DND-41 (cell line): Measurements from ENCODE around the gene TMTC2.

Experiments used
- EZH2 ChIP-seq: IDR thresholded peaks from 3 replicates; pipeline ENCODE4 v1.6.1; 2012; ENCODE audit warnings: borderline replicate concordance, low read depth, mild to moderate bottlenecking, moderate library complexity, low read length, inconsistent platforms; ENCODE audit not compliant: severe bottlenecking
- TF ChIP-seq, protein P1 (sequence below): IDR thresholded peaks from 2 replicates; pipeline ENCODE4 v1.5.1; 2012; ENCODE audit warnings: borderline replicate concordance, low read length, moderate library complexity, mild to moderate bottlenecking; ENCODE audit not compliant: poor library complexity, severe bottlenecking; ENCODE audit errors: extremely low read depth

DNA sequence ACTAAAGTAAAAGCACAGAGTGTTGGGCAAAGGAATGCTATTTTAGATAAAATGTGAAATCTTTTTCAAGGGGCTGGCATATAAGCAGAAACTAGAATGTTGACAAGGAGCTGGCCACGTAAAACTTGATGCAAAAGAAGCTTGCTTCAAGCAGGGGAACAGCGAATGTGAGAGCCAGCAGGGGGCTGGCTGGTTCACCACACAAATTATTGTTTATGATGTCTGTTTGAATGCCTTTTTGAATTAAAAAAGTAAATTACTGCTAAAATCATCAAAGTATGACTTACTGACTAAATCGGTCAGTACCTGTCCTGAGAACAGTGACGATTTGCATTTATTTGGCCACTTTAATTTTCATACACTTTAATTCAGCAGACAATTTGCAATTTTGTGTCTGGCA is 38.9 kb upstream of the TMTC2 start:
- TF ChIP-seq, protein P1, sequence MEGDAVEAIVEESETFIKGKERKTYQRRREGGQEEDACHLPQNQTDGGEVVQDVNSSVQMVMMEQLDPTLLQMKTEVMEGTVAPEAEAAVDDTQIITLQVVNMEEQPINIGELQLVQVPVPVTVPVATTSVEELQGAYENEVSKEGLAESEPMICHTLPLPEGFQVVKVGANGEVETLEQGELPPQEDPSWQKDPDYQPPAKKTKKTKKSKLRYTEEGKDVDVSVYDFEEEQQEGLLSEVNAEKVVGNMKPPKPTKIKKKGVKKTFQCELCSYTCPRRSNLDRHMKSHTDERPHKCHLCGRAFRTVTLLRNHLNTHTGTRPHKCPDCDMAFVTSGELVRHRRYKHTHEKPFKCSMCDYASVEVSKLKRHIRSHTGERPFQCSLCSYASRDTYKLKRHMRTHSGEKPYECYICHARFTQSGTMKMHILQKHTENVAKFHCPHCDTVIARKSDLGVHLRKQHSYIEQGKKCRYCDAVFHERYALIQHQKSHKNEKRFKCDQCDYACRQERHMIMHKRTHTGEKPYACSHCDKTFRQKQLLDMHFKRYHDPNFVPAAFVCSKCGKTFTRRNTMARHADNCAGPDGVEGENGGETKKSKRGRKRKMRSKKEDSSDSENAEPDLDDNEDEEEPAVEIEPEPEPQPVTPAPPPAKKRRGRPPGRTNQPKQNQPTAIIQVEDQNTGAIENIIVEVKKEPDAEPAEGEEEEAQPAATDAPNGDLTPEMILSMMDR, result no peak
- TF ChIP-seq EZH2, result no peak
